ENCODE measurements around the gene LCP2.

The LCP2 gene

GRCh38 chr5:170343177-170343576, 45.6 kb upstream of the LCP2 start:
- Histone ChIP-seq H3K79me2 (ENCODE audit: insufficient read depth, low read length) (no peaks in the 10 kb centered on the region), H4K20me1 (ENCODE audit: insufficient read depth, low read length) (no peaks in the 10 kb centered on the region), H3K9me3 (ENCODE audit: insufficient read depth, low read length, severe bottlenecking) (peaks cover 4% of the 10 kb centered on the region), H2AFZ (ENCODE audit: low read depth, low read length) (no peak overlapping the region), H3K27me3 (ENCODE audit: insufficient read depth, low read length, poor library complexity) (no peaks in the 10 kb centered on the region), H3K9ac (ENCODE audit: low read depth, low read length) (no peak overlapping the region), H3K4me3 (ENCODE audit: low read depth in 1 of 2, low read length in 2 of 2) (no peak overlapping the region), H3K36me3 (ENCODE audit: insufficient read depth, low read length) (no peaks in the 10 kb centered on the region), H3K4me1 (ENCODE audit: insufficient read depth, low read length) (no peaks in the 10 kb centered on the region), H3K27ac (ENCODE audit: low read length) (no peak overlapping the region), H3K4me2 (ENCODE audit: insufficient read depth, low read length) (no peak overlapping the region)
- no peak for ATAC-seq (ENCODE audit: insufficient read depth, low read depth)
- DNase-seq: no peak
- TF ChIP-seq EZH2 (IDR thresholded peaks at IDR 0.05; ENCODE audit: borderline replicate concordance, low read depth, low read length, severe bottlenecking): no peak
- no peak for TF ChIP-seq CTCF (IDR thresholded peaks at IDR 0.05; ENCODE audit: borderline replicate concordance, extremely low read depth, low read length, poor library complexity, severe bottlenecking)

- Histone ChIP-seq H3K27ac (ENCODE audit: low read length) (no peak overlapping the region), H4K20me1 (ENCODE audit: insufficient read depth, low read length) (no peaks in the 10 kb centered on the region), H3K4me2 (ENCODE audit: insufficient read depth, low read length) (no peak overlapping the region), H3K9me3 (ENCODE audit: insufficient read depth, low read length, severe bottlenecking) (peaks cover 4% of the 10 kb centered on the region), H3K27me3 (ENCODE audit: insufficient read depth, low read length, poor library complexity) (no peaks in the 10 kb centered on the region), H3K36me3 (ENCODE audit: insufficient read depth, low read length) (no peaks in the 10 kb centered on the region), H3K4me3 (ENCODE audit: low read depth in 1 of 2, low read length in 2 of 2) (no peak overlapping the region), H3K9ac (ENCODE audit: low read depth, low read length) (no peak overlapping the region), H3K4me1 (ENCODE audit: insufficient read depth, low read length) (no peaks in the 10 kb centered on the region), H3K79me2 (ENCODE audit: insufficient read depth, low read length) (no peaks in the 10 kb centered on the region), H2AFZ (ENCODE audit: low read depth, low read length) (no peak overlapping the region)
- DNase-seq (no peak), ATAC-seq (ENCODE audit: insufficient read depth, low read depth) (no peak)
- TF ChIP-seq EZH2 (IDR thresholded peaks at IDR 0.05; ENCODE audit: borderline replicate concordance, low read depth, low read length, severe bottlenecking): no peak
- TF ChIP-seq CTCF (IDR thresholded peaks at IDR 0.05; ENCODE audit: borderline replicate concordance, extremely low read depth, low read length, poor library complexity, severe bottlenecking): no peak
These were observed 44.7 kb upstream of the LCP2 start for GRCh38 chr5:170342153-170342725.

GRCh38 chr5:170341545-170341944, 44.0 kb upstream of the LCP2 start:
- H3K4me3 ChIP-seq (ENCODE audit: low read depth in 1 of 2, low read length in 2 of 2): no peak overlapping the region
- no peak for DNase-seq
- H3K4me1 ChIP-seq (ENCODE audit: insufficient read depth, low read length): no peaks in the 10 kb centered on the region
- H3K27me3 ChIP-seq (ENCODE audit: insufficient read depth, low read length, poor library complexity): no peaks in the 10 kb centered on the region
- H3K36me3 ChIP-seq (ENCODE audit: insufficient read depth, low read length): no peaks in the 10 kb centered on the region
- no peak overlapping the region for H2AFZ ChIP-seq (ENCODE audit: low read depth, low read length)
- no peaks in the 10 kb centered on the region for H4K20me1 ChIP-seq (ENCODE audit: insufficient read depth, low read length)
- no peak for ATAC-seq (ENCODE audit: insufficient read depth, low read depth)
- peaks cover 4% of the 10 kb centered on the region for H3K9me3 ChIP-seq (ENCODE audit: insufficient read depth, low read length, severe bottlenecking)
- no peak overlapping the region for H3K4me2 ChIP-seq (ENCODE audit: insufficient read depth, low read length)
- no peaks in the 10 kb centered on the region for H3K79me2 ChIP-seq (ENCODE audit: insufficient read depth, low read length)
- no peak overlapping the region for H3K9ac ChIP-seq (ENCODE audit: low read depth, low read length)
- H3K27ac ChIP-seq (ENCODE audit: low read length): no peak overlapping the region
- TF ChIP-seq CTCF (IDR thresholded peaks at IDR 0.05; ENCODE audit: borderline replicate concordance, extremely low read depth, low read length, poor library complexity, severe bottlenecking) (no peak), EZH2 (IDR thresholded peaks at IDR 0.05; ENCODE audit: borderline replicate concordance, low read depth, low read length, severe bottlenecking) (no peak)

GRCh38 chr5:170339780-170340167, 42.2 kb upstream of the LCP2 start:
- H3K27me3 ChIP-seq (ENCODE audit: insufficient read depth, low read length, poor library complexity): no peaks in the 10 kb centered on the region
- no peaks in the 10 kb centered on the region for H3K79me2 ChIP-seq (ENCODE audit: insufficient read depth, low read length)
- no peak overlapping the region for H3K4me2 ChIP-seq (ENCODE audit: insufficient read depth, low read length)
- peaks cover 4% of the 10 kb centered on the region for H3K9me3 ChIP-seq (ENCODE audit: insufficient read depth, low read length, severe bottlenecking)
- ATAC-seq (ENCODE audit: insufficient read depth, low read depth) (no peak), DNase-seq (no peak)
- no peak overlapping the region for H2AFZ ChIP-seq (ENCODE audit: low read depth, low read length)
- no peak overlapping the region for H3K9ac ChIP-seq (ENCODE audit: low read depth, low read length)
- H3K36me3 ChIP-seq (ENCODE audit: insufficient read depth, low read length): no peaks in the 10 kb centered on the region
- H3K27ac ChIP-seq (ENCODE audit: low read length): no peak overlapping the region
- no peaks in the 10 kb centered on the region for H3K4me1 ChIP-seq (ENCODE audit: insufficient read depth, low read length)
- TF ChIP-seq CTCF (IDR thresholded peaks at IDR 0.05; ENCODE audit: borderline replicate concordance, extremely low read depth, low read length, poor library complexity, severe bottlenecking) (no peak), EZH2 (IDR thresholded peaks at IDR 0.05; ENCODE audit: borderline replicate concordance, low read depth, low read length, severe bottlenecking) (no peak)
- no peak overlapping the region for H3K4me3 ChIP-seq (ENCODE audit: low read depth in 1 of 2, low read length in 2 of 2)
- H4K20me1 ChIP-seq (ENCODE audit: insufficient read depth, low read length): no peaks in the 10 kb centered on the region

Measured in DND-41 (cell line).